ENCODE data around the gene PPP2R5E. TPM values are rescaled to one million over a fixed set of nuclear protein-coding genes. Genes with fewer than 3 reads are reported as not detected.
A peak's percentile ranks its signal among the peaks of the same experiment; 100 is the strongest.

The PPP2R5E gene
- total and polyA plus RNA-seq, 9 of the 15 experiments (the other 6 are each of a cell fraction or from before 2014, with no cell fraction given), result 4.2 to 30.3 (median 11.0) TPM

DNA sequence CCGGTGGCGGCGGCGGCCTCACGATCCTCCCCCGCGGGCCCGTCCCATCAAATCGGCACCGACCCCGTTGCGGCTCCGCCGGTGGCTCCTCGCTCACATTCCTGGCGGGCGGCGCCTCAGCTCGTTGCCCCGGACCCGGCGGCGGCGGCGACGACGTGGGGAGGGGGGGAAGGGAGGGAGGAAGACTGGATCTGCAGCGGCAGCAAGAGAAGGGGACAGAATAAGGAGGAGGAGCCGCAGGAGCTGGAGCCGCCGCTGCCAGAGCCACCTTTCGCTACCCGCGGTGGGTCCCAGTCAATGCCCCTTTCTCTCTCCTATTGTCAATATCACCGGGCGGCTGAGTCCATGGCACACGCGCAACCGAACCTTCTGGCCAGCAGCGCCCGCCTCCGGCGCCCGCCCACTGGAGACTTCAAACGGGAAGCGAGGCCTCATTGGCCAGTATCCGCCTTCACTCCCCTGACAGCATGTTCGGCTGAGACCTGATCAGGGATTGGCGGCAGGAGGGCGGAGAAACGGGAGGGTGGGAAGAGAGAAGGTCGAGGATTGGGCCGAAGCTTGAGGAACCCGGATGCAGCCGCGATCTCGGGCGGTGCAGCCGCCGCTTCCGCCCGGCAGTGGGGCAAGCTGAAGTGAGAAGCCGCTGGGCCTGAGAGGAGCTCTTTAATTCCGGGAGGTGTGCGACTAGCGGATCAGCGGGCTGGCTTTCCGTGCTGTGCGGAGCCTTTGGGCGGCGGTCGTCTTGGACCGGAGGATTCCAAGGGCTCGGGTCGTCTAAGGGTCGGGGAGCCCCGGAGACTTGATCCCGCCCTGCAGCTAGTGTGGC is at the start of gene PPP2R5E (continued):
- TF ChIP-seq RBM15 (IDR thresholded peaks at IDR 0.05; ENCODE audit: insufficient read depth, low read length) (no peak), HMBOX1 (IDR thresholded peaks at IDR 0.05) (no peak), WHSC1 (IDR thresholded peaks at IDR 0.05; ENCODE audit: low read length) (no peak), ILF3 (IDR thresholded peaks at IDR 0.05; ENCODE audit: borderline replicate concordance) (no peak), ATF4 (CRISPR knock-in tag; IDR thresholded peaks at IDR 0.05) (no peak), RBBP5 (IDR thresholded peaks at IDR 0.05; ENCODE audit: borderline replicate concordance, insufficient read depth, low read length, poor library complexity, severe bottlenecking) (peak; percentile 67), EP400 (IDR thresholded peaks at IDR 0.05) (peak; percentile 78), MLLT1 (IDR thresholded peaks at IDR 0.05) (peak in 1 of 2 experiments; percentile 33; a peak in 1 of 4 replicates), BRD4 (IDR thresholded peaks at IDR 0.05) (no peak), CTBP1 (IDR thresholded peaks at IDR 0.05; ENCODE audit: borderline replicate concordance) (peak; percentile 11; the same call in 1 of the 2 replicates), HEY1 (CRISPR knock-in tag; IDR thresholded peaks at IDR 0.05; ENCODE audit: borderline replicate concordance) (no peak), SMARCB1 (IDR thresholded peaks at IDR 0.05; ENCODE audit: insufficient read length, low read depth) (no peak), ESRRB (CRISPR knock-in tag; IDR thresholded peaks at IDR 0.05; ENCODE audit: borderline replicate concordance) (no peak), CBX2 (IDR thresholded peaks at IDR 0.05; ENCODE audit: insufficient read depth, low read length, poor library complexity, severe bottlenecking) (no peak)
- TF ChIP-seq, protein P1, sequence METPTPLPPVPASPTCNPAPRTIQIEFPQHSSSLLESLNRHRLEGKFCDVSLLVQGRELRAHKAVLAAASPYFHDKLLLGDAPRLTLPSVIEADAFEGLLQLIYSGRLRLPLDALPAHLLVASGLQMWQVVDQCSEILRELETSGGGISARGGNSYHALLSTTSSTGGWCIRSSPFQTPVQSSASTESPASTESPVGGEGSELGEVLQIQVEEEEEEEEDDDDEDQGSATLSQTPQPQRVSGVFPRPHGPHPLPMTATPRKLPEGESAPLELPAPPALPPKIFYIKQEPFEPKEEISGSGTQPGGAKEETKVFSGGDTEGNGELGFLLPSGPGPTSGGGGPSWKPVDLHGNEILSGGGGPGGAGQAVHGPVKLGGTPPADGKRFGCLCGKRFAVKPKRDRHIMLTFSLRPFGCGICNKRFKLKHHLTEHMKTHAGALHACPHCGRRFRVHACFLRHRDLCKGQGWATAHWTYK (CRISPR knock-in tag; IDR thresholded peaks at IDR 0.05), result no peak
- TF ChIP-seq, protein P2, sequence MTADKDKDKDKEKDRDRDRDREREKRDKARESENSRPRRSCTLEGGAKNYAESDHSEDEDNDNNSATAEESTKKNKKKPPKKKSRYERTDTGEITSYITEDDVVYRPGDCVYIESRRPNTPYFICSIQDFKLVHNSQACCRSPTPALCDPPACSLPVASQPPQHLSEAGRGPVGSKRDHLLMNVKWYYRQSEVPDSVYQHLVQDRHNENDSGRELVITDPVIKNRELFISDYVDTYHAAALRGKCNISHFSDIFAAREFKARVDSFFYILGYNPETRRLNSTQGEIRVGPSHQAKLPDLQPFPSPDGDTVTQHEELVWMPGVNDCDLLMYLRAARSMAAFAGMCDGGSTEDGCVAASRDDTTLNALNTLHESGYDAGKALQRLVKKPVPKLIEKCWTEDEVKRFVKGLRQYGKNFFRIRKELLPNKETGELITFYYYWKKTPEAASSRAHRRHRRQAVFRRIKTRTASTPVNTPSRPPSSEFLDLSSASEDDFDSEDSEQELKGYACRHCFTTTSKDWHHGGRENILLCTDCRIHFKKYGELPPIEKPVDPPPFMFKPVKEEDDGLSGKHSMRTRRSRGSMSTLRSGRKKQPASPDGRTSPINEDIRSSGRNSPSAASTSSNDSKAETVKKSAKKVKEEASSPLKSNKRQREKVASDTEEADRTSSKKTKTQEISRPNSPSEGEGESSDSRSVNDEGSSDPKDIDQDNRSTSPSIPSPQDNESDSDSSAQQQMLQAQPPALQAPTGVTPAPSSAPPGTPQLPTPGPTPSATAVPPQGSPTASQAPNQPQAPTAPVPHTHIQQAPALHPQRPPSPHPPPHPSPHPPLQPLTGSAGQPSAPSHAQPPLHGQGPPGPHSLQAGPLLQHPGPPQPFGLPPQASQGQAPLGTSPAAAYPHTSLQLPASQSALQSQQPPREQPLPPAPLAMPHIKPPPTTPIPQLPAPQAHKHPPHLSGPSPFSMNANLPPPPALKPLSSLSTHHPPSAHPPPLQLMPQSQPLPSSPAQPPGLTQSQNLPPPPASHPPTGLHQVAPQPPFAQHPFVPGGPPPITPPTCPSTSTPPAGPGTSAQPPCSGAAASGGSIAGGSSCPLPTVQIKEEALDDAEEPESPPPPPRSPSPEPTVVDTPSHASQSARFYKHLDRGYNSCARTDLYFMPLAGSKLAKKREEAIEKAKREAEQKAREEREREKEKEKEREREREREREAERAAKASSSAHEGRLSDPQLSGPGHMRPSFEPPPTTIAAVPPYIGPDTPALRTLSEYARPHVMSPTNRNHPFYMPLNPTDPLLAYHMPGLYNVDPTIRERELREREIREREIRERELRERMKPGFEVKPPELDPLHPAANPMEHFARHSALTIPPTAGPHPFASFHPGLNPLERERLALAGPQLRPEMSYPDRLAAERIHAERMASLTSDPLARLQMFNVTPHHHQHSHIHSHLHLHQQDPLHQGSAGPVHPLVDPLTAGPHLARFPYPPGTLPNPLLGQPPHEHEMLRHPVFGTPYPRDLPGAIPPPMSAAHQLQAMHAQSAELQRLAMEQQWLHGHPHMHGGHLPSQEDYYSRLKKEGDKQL (CRISPR knock-in tag; IDR thresholded peaks at IDR 0.05; ENCODE audit: borderline replicate concordance), result no peak
